Mucosa of descending colon (tissue), 3 donors: ENCODE measurements around the gene DOK7. TPM values are rescaled to one million over a fixed set of nuclear protein-coding genes. Genes with fewer than 3 reads are reported as not detected.

Source experiments
- ATAC-seq: fragments of 200-7000 bp; cut with Tn5 transposase; one replicate; pipeline ENCODE4 v1.9.1; 2020; ENCODE audit warnings: mild to moderate bottlenecking, moderate library complexity
- DNase-seq, 3 donors: peaks; one replicate each; pipeline ENCODE4 v3.0.0-alpha.2; 2020
- H3K36me3 ChIP-seq: fragments of 200-600 bp; one replicate; pipeline ENCODE4 v1.8.0; 2021; ENCODE audit warnings: low read depth, mild to moderate bottlenecking
- H3K4me1 ChIP-seq: fragments of 200-600 bp; one replicate; pipeline ENCODE4 v1.8.0; 2021; ENCODE audit warnings: low read depth, mild to moderate bottlenecking
- H3K4me3 ChIP-seq: fragments of 200-600 bp; one replicate; pipeline ENCODE4 v1.8.0; 2021; ENCODE audit warnings: mild to moderate bottlenecking
- H3K9me3 ChIP-seq: fragments of 200-600 bp; one replicate; pipeline ENCODE4 v1.8.0; 2021; ENCODE audit warnings: mild to moderate bottlenecking
- intact Hi-C, 2 donors: fragments of 100-400 bp; cut with DNase I in 1 of 2; cut with micrococcal nuclease in 1 of 2; formaldehyde crosslinking; loops; one replicate each; pipeline versions ENCODE4 v1.11.0 to v1.11.1; 2022; cut with DNase I, micrococcal nuclease
- total RNA-seq, 3 donors: library from RNA; stranded (reverse); fragmentation: NEBNext Ultra II Directional in 2 of 3; extraction: Animal tissue kit (Norgen Biotek cat#: 25700) in 2 of 3; gene quantifications; one replicate each; pipeline versions ENCODE4 v1.2.1 to v1.2.4, GENCODE V29; 2021 to 2023
- TF ChIP-seq, protein P1 (sequence below): fragments of 200-600 bp; IDR thresholded peaks from one replicate; pipeline ENCODE4 v1.8.0; 2022; ENCODE audit warnings: antibody characterized with exemption, mild to moderate bottlenecking
- donor health status: DM: no; HTN: no; CAD: no; lungs with moderate emphysema.
- donor health status: DM: no; HTN: no; CAD: no.
- donor health status: DM: no; HTN: yes; CAD: no.

DOK7 gene
- total RNA-seq, 3 donors from 2014 or later: 0.28 to 0.61 (median 0.39) TPM

DNA sequence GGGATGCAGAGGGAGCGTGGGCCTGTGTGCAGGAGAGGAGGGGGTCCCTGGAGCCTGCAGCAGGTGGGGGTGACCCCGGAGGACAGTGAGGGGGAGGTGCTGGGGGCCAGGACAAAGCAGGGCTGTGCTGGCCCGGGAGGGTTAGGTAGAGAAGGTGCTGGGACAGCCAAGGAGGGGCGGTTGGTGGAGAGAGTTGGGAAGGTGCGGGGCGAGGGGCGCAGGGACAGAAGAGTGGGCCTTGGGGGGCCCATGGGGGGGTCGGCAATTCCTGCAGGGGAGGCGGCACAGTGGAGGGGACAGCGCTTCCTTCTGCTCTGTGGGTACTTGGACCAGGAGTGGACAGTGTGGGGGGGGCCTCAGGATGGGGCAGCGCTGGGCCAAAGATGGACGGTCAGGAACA is 36.6 kb downstream of the DOK7 start:
- intact Hi-C loops: no loop called here
- Histone ChIP-seq H3K9me3 (no peaks in the 10 kb centered on the region), H3K4me1 (no peaks in the 10 kb centered on the region), H3K4me3 (no peak overlapping the region), H3K36me3 (no peaks in the 10 kb centered on the region)
- DNase-seq: no peak
- no peak for ATAC-seq
- TF ChIP-seq, protein P1, sequence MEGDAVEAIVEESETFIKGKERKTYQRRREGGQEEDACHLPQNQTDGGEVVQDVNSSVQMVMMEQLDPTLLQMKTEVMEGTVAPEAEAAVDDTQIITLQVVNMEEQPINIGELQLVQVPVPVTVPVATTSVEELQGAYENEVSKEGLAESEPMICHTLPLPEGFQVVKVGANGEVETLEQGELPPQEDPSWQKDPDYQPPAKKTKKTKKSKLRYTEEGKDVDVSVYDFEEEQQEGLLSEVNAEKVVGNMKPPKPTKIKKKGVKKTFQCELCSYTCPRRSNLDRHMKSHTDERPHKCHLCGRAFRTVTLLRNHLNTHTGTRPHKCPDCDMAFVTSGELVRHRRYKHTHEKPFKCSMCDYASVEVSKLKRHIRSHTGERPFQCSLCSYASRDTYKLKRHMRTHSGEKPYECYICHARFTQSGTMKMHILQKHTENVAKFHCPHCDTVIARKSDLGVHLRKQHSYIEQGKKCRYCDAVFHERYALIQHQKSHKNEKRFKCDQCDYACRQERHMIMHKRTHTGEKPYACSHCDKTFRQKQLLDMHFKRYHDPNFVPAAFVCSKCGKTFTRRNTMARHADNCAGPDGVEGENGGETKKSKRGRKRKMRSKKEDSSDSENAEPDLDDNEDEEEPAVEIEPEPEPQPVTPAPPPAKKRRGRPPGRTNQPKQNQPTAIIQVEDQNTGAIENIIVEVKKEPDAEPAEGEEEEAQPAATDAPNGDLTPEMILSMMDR: no peak

DNA sequence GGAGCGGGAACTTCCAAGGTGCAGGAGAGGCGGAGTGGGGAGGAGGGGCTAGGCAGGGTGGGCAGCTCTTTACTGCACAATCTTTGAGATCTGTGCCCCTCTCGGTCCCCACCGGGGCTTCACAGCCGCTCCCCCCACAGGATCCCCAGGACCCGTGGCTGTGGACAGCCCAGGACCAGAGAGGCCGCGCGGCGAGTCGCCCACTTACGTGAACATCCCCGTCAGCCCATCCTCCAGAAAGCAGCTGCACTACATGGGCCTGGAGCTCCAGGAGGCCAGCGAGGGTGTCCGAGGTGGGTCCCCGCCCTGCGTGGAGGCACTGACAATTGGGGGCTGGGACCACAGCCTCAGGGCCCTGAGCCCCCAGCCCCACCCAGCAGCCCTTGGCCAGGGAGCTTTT is 37.0 kb downstream of the DOK7 start:
- no peaks in the 10 kb centered on the region for H3K9me3 ChIP-seq
- no peaks in the 10 kb centered on the region for H3K36me3 ChIP-seq
- ATAC-seq (no peak), DNase-seq (no peak)
- no peak overlapping the region for H3K4me3 ChIP-seq
- TF ChIP-seq, protein P1: no peak
- H3K4me1 ChIP-seq: no peaks in the 10 kb centered on the region
- intact Hi-C loops: no loop called here

DNA sequence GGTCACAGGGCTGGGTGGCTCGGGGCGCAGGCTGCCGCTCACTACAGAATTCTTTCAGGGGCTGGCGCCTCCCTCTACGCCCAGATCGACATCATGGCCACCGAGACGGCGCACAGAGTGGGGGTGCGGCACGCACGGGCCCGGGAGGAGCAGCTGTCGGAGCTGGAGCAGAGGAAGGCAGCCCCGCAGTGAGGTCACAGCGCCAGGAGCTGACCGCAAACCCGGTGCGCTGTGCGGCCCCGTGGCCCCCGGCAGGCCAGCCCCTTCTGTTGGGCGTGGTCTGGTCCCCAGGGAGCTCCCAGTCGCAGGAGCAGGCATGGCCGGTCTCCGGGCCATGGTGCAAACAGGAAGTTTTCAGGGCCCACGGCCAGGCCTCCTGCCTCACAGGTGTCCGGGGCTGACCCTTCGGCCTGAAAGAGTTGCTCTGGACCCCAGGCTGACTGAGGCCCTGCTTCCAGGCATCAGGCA is 37.6 kb downstream of the DOK7 start:
- no peak for DNase-seq
- no peaks in the 10 kb centered on the region for H3K9me3 ChIP-seq
- intact Hi-C loops: no loop called here
- TF ChIP-seq, protein P1: no peak
- no peak overlapping the region for H3K4me3 ChIP-seq
- H3K36me3 ChIP-seq: no peaks in the 10 kb centered on the region
- no peaks in the 10 kb centered on the region for H3K4me1 ChIP-seq
- ATAC-seq: no peak

DNA sequence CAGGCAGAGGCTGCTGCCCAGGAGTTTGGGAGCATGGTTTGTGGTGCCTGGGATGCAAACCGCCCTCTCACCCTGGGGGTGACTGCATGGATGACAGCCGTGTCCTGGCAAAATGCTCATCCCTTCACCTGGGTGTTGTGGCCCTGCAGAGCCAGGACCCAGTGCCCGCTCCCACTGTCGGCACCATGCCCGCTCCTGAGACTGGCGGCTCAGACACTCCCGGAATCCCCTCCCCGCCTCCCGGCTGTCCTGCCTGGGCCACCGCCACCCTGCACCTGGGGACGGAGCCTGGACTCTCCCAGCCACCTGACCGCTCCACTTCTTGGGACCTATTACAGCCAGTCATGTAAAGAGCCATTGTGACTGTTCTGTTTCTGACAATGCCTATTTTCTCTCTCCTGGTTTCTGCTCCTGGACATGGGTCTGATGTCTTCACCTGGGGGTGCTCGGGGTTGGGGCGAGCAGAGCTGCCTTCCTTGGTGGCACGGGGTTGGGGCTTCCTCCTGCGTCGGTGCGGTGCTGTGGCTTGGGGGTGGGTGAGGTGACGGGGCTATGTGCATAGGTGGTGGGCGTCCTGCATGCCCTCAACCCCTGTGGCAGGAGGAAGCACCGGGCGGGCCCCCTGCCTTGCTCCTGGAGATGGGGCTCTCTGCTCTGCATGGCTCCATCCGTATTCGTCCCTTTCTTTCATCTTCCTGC is 38.2 kb downstream of the DOK7 start:
- DNase-seq: no peak
- Histone ChIP-seq H3K9me3 (no peaks in the 10 kb centered on the region), H3K4me1 (no peaks in the 10 kb centered on the region), H3K36me3 (no peaks in the 10 kb centered on the region), H3K4me3 (no peak overlapping the region)
- intact Hi-C loops: no loop called here
- no peak for ATAC-seq
- TF ChIP-seq, protein P1: no peak

DNA sequence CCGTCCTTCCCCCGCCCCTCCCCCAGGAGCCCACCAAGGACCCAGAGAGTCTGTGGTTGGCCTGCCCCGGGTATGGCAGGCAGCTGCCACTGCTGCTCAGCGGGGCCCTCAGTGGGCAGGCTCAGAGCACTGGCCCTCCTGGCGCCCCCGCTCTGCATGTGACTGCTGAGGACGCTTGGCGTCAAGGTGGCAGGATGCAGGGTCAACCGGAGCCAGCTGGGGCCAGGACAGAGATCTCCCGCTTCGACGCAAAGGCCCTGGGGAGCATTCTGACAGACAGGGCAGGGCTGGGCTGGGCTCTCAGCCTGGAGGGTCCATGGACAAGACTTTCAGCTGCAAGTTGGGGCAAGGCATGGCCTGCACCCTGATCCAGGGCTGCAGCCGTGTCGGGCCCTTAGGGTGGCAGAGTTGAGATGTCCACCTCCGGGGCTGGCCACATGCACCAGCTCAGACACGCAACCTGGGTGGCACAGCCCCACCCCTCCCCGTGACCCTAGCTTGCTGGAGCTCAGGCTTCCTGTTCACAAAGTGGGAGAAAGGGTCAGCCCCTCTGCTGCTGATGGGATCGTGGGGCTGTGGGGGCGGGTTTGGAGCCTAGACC is 38.8 kb downstream of the DOK7 start:
- Histone ChIP-seq H3K9me3 (no peaks in the 10 kb centered on the region), H3K4me1 (no peaks in the 10 kb centered on the region), H3K4me3 (no peak overlapping the region), H3K36me3 (no peaks in the 10 kb centered on the region)
- TF ChIP-seq, protein P1: no peak
- no peak for DNase-seq
- no peak for ATAC-seq
- intact Hi-C loops: no loop called here
